HEK293 (cell line): Measurements from ENCODE around the gene GATC.

ENCODE experiments used
- CTCF ChIA-PET: fragments of 350-600 bp; formaldehyde crosslinking; extraction: SDS; loops from one replicate; lab custom pipeline; 2021; ENCODE audit warnings: antibody characterized with exemption; lab: Yijun Ruan, JAX
- POLR2A ChIA-PET: fragments of 300-600 bp; formaldehyde crosslinking; extraction: SDS; loops from one replicate; lab custom pipeline; 2020; ENCODE audit warnings: antibody characterized with exemption, inconsistent platforms; lab: Yijun Ruan, JAX
- H3K27ac ChIP-seq: fragments of 200-500 bp; sonication (Bioruptor generic); 2 replicates; pipeline ENCODE4 v1.5.1; 2014; ENCODE audit warnings: low read depth, low read length, control low read depth, inconsistent platforms; ENCODE audit errors: extremely low read depth
- H3K36me3 ChIP-seq, 2 experiments: fragments of 200-500 bp in 1 of 2; sonication (Bioruptor generic) in 1 of 2; 1 replicate in 1 of 2; 2 replicates in 1 of 2; pipeline ENCODE4 v1.5.1; 2014 to 2017; ENCODE audit warnings: inconsistent platforms in 2 of 2, low read length in 2 of 2; ENCODE audit not compliant: control insufficient read depth in 2 of 2, insufficient read depth in 1 of 2
- H3K4me1 ChIP-seq: fragments of 200-500 bp; sonication (Bioruptor generic); 2 replicates; pipeline ENCODE4 v1.5.1; 2014; ENCODE audit warnings: mild to moderate bottlenecking, low read length, inconsistent platforms; ENCODE audit not compliant: control insufficient read depth, insufficient read depth
- H3K4me3 ChIP-seq: 2 replicates; pipeline ENCODE4 v1.5.1; 2011; ENCODE audit warnings: low read depth, mild to moderate bottlenecking, control low read depth, low read length, moderate library complexity
- H3K9me3 ChIP-seq: fragments of 200-500 bp; sonication (Bioruptor generic); 2 replicates; pipeline ENCODE4 v1.5.1; 2014; ENCODE audit warnings: low read depth, low read length, inconsistent platforms; ENCODE audit not compliant: control insufficient read depth, insufficient read depth
- BCL11A ChIP-seq: fragments of 450-650 bp; formaldehyde crosslinking; IDR thresholded peaks from 2 replicates; pipeline ENCODE4 v1.5.1; 2016; ENCODE audit warnings: low read depth, missing biosample characterization, missing genetic modification characterization
- BCL11B ChIP-seq: fragments of 450-650 bp; formaldehyde crosslinking; IDR thresholded peaks from 2 replicates; pipeline ENCODE4 v1.5.1; 2016; ENCODE audit warnings: low read depth, missing biosample characterization, missing genetic modification characterization
- GLIS1 ChIP-seq: fragments of 450-650 bp; formaldehyde crosslinking; IDR thresholded peaks from 2 replicates; pipeline ENCODE4 v1.5.1; 2016; ENCODE audit warnings: missing biosample characterization, missing genetic modification characterization
- HOXC10 ChIP-seq: sonication (generic); formaldehyde crosslinking; IDR thresholded peaks from 2 replicates; pipeline ENCODE4 v1.8.1; 2023; ENCODE audit warnings: mild to moderate bottlenecking, missing genetic modification reagents
- KLF16 ChIP-seq: fragments of 450-650 bp; formaldehyde crosslinking; IDR thresholded peaks from 2 replicates; pipeline ENCODE4 v1.5.1; 2017; ENCODE audit warnings: missing biosample characterization, missing genetic modification characterization
- KLF8 ChIP-seq: fragments of 450-650 bp; formaldehyde crosslinking; IDR thresholded peaks from 2 replicates; pipeline ENCODE4 v1.5.1; 2016; ENCODE audit warnings: missing biosample characterization, missing genetic modification characterization
- PRDM1 ChIP-seq: fragments of 450-650 bp; formaldehyde crosslinking; IDR thresholded peaks from 2 replicates; pipeline ENCODE4; 2016; ENCODE audit warnings: missing biosample characterization, missing genetic modification characterization
- PRDM10 ChIP-seq: fragments of 450-650 bp; formaldehyde crosslinking; IDR thresholded peaks from 2 replicates; pipeline ENCODE4 v1.5.1; 2016; ENCODE audit warnings: missing biosample characterization, missing genetic modification characterization
- TCF7L2 ChIP-seq: IDR thresholded peaks from 2 replicates; pipeline ENCODE4 v1.6.1; 2011; ENCODE audit warnings: low read depth, mild to moderate bottlenecking, inconsistent platforms, low read length, moderate library complexity, borderline replicate concordance
- YY1 ChIP-seq: fragments of 450-650 bp; formaldehyde crosslinking; IDR thresholded peaks from 2 replicates; pipeline ENCODE4 v1.5.1; 2018; ENCODE audit warnings: missing biosample characterization, missing genetic modification characterization
- ZIC2 ChIP-seq: fragments of 450-650 bp; formaldehyde crosslinking; IDR thresholded peaks from 2 replicates; pipeline ENCODE4 v1.5.1; 2016; ENCODE audit warnings: missing biosample characterization, missing genetic modification characterization
- ZNF140 ChIP-seq: fragments of 450-650 bp; formaldehyde crosslinking; IDR thresholded peaks from 2 replicates; pipeline ENCODE4 v1.5.1; 2016; ENCODE audit warnings: missing biosample characterization, missing genetic modification characterization
- ZNF157 ChIP-seq: fragments of 450-650 bp; formaldehyde crosslinking; IDR thresholded peaks from 2 replicates; pipeline ENCODE4 v1.5.1; 2016; ENCODE audit warnings: missing biosample characterization, missing genetic modification characterization
- ZNF202 ChIP-seq: fragments of 450-650 bp; formaldehyde crosslinking; IDR thresholded peaks from 2 replicates; pipeline ENCODE4 v1.5.1; 2016; ENCODE audit warnings: missing biosample characterization, missing genetic modification characterization, borderline replicate concordance
- ZNF23 ChIP-seq: fragments of 450-650 bp; formaldehyde crosslinking; IDR thresholded peaks from 2 replicates; pipeline ENCODE4 v1.5.1; 2016; ENCODE audit warnings: missing biosample characterization, missing genetic modification characterization, borderline replicate concordance
- ZNF280D ChIP-seq: fragments of 450-650 bp; formaldehyde crosslinking; IDR thresholded peaks from 2 replicates; pipeline ENCODE4 v1.5.1; 2016; ENCODE audit warnings: missing biosample characterization, missing genetic modification characterization
- ZNF37A ChIP-seq: fragments of 450-650 bp; IDR thresholded peaks from 2 replicates; pipeline ENCODE4 v1.5.1; 2018; ENCODE audit warnings: missing biosample characterization, missing genetic modification characterization
- ZNF544 ChIP-seq: fragments of 450-650 bp; formaldehyde crosslinking; IDR thresholded peaks from 2 replicates; pipeline ENCODE4 v1.5.0; 2017; ENCODE audit warnings: missing biosample characterization, missing genetic modification characterization
- ZNF626 ChIP-seq: fragments of 450-650 bp; sonication (Bioruptor Pico); formaldehyde crosslinking; IDR thresholded peaks from 2 replicates; pipeline ENCODE4 v1.5.1; 2018; ENCODE audit warnings: missing biosample characterization, missing genetic modification characterization, inconsistent platforms
- ZNF629 ChIP-seq: fragments of 450-650 bp; formaldehyde crosslinking; IDR thresholded peaks from 2 replicates; pipeline ENCODE4 v1.5.1; 2017; ENCODE audit warnings: missing biosample characterization, missing genetic modification characterization
- ZNF664 ChIP-seq: fragments of 450-650 bp; formaldehyde crosslinking; IDR thresholded peaks from 2 replicates; pipeline ENCODE4 v1.5.1; 2016; ENCODE audit warnings: missing biosample characterization, missing genetic modification characterization
- ZNF677 ChIP-seq: fragments of 450-650 bp; IDR thresholded peaks from 2 replicates; pipeline ENCODE4 v1.5.0; 2018; ENCODE audit warnings: missing biosample characterization, mild to moderate bottlenecking, missing genetic modification characterization, moderate library complexity
- ZNF747 ChIP-seq: fragments of 450-650 bp; formaldehyde crosslinking; IDR thresholded peaks from 2 replicates; pipeline ENCODE4 v1.5.1; 2016; ENCODE audit warnings: missing biosample characterization, missing genetic modification characterization
- ZNF785 ChIP-seq: fragments of 450-650 bp; formaldehyde crosslinking; IDR thresholded peaks from 2 replicates; pipeline ENCODE4 v1.5.1; 2016; ENCODE audit warnings: missing biosample characterization, missing genetic modification characterization
- ZNF837 ChIP-seq: fragments of 450-650 bp; formaldehyde crosslinking; IDR thresholded peaks from 2 replicates; pipeline ENCODE4 v1.5.1; 2016; ENCODE audit warnings: missing biosample characterization, missing genetic modification characterization
- TF ChIP-seq, protein P1 (sequence below): fragments of 450-650 bp; formaldehyde crosslinking; IDR thresholded peaks from 2 replicates; pipeline ENCODE4 v1.5.1; 2016; ENCODE audit warnings: missing biosample characterization, missing genetic modification characterization

The GATC gene

DNA sequence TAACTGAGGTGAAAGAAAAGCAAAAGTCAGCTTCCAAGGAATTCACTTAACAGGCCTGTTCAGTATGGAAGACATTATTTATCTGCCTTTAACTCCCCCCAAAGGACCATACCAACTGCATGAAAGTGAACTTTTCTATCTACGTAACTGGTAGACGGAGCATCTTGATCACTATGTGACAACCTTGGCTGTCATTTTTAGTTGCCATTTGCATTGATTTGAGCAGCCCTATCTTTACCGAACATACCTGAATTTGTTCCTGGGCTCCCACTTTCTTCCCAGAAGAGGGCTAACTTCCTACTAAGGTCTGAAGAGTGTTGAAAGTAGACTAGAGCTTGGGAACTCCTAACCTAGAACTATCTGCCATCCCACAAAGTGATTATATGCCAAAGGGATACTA, 13.9 kb downstream of the GATC start (continued):
- TF ChIP-seq ZNF280D: no peak
- TF ChIP-seq ZNF37A (tag by site-specific recombination): no peak
- TF ChIP-seq PRDM1: 0 out of 2 replicates have a peak, but pooled peaks have one; percentile 16
- no peak for TF ChIP-seq YY1 (tag by site-specific recombination)
- TF ChIP-seq ZIC2: no peak
- TF ChIP-seq PRDM10 (tag by site-specific recombination): peak; percentile 47
- no peak for TF ChIP-seq TCF7L2
- TF ChIP-seq, all 188 proteins: peak for 2

- Histone ChIP-seq H3K27ac (no peak overlapping the region), H3K4me1 (peaks cover 8% of the 10 kb centered on the region; the same call in 1 of the 2 replicates), H3K36me3 (peaks cover 97 to 99% of the 10 kb centered on the region in 2 experiments), H3K4me3 (no peak overlapping the region), H3K9me3 (no peaks in the 10 kb centered on the region)
- TF ChIP-seq HOXC10 (CRISPR knock-in tag) (no peak), ZNF664 (tag by site-specific recombination) (peak; percentile 87), ZNF23 (tag by site-specific recombination) (no peak), ZNF747 (tag by site-specific recombination) (no peak)
- TF ChIP-seq, protein P1, sequence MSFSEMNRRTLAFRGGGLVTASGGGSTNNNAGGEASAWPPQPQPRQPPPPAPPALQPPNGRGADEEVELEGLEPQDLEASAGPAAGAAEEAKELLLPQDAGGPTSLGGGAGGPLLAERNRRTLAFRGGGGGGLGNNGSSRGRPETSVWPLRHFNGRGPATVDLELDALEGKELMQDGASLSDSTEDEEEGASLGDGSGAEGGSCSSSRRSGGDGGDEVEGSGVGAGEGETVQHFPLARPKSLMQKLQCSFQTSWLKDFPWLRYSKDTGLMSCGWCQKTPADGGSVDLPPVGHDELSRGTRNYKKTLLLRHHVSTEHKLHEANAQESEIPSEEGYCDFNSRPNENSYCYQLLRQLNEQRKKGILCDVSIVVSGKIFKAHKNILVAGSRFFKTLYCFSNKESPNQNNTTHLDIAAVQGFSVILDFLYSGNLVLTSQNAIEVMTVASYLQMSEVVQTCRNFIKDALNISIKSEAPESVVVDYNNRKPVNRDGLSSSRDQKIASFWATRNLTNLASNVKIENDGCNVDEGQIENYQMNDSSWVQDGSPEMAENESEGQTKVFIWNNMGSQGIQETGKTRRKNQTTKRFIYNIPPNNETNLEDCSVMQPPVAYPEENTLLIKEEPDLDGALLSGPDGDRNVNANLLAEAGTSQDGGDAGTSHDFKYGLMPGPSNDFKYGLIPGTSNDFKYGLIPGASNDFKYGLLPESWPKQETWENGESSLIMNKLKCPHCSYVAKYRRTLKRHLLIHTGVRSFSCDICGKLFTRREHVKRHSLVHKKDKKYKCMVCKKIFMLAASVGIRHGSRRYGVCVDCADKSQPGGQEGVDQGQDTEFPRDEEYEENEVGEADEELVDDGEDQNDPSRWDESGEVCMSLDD: no peak
- CTCF ChIA-PET: interaction anchor here (0.6 to 1.0 kb wide), 3 partner anchors 105 to 850 kb away, joined by 3 to 6 read pairs (median 3); partner anchors contain the start of gene SIRT4
- POLR2A ChIA-PET: interaction anchor here (0.6 to 2.1 kb wide), 7 partner anchors 8 to 419 kb away, joined by 3 to 5 read pairs (median 4); partner anchors contain the start of genes POP5 and SRSF9
Observed at GRCh38 chr12:120462099-120462640, 15.9 kb downstream of the GATC start.

DNA sequence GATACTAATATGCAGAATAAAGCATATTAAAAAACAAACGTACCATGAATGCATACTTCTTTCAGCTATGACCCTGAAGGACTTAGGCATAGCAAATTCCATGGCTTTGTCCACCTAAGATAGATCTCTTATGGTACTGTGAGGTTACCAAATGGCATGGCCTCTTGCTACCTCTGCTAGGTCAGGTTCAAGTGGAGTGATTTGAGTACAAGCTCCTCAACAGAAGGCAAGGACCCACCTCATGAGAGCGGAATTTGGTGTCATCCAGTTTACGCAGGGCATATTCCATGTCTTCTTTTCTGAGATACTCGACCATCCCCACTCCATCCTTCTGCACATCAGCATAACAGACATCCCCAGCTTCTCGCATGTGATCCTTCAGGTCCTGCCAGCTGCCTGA, 17.5 kb downstream of the GATC start:
- H3K4me3 ChIP-seq: no peak overlapping the region
- peaks cover 85 to 90% of the 10 kb centered on the region in 2 experiments for H3K36me3 ChIP-seq
- H3K9me3 ChIP-seq: no peaks in the 10 kb centered on the region
- POLR2A ChIA-PET: interaction anchor here (0.7 to 1.7 kb wide), 6 partner anchors 10 to 34 kb away, joined by 3 to 4 read pairs (median 3); partner anchors contain the start of genes COX6A1 and DYNLL1
- CTCF ChIA-PET: interaction anchor here (0.7 to 2.1 kb wide), 6 partner anchors 8 to 236 kb away, joined by 3 to 8 read pairs (median 6); no protein-coding TSS in a partner anchor
- H3K27ac ChIP-seq: no peak overlapping the region
- peaks cover 8% of the 10 kb centered on the region; the same call in 1 of the 2 replicates for H3K4me1 ChIP-seq
- TF ChIP-seq ZNF626 (tag by site-specific recombination) (no peak), BCL11A (no peak), ZNF157 (tag by site-specific recombination) (no peak), ZNF837 (tag by site-specific recombination) (no peak), ZNF785 (tag by site-specific recombination) (no peak), ZNF677 (tag by site-specific recombination) (no peak), ZNF544 (tag by site-specific recombination) (no peak), ZNF202 (no peak), ZNF140 (tag by site-specific recombination) (no peak), KLF16 (tag by site-specific recombination) (no peak), BCL11B (tag by site-specific recombination) (no peak), KLF8 (tag by site-specific recombination) (no peak), ZNF629 (no peak), GLIS1 (tag by site-specific recombination) (no peak)
